GM21423 (cell line): ENCODE results near the gene GCK.
"Not testable (repeated sequence)": the region's sequence is repeated elsewhere in the genome, so short reads cannot be mapped to it uniquely, and the experiment has no call there.

Experiments
- ATAC-seq: cut with Tn5 transposase; IDR thresholded peaks from one replicate; pipeline ENCODE4 v1.9.1; 2021; ENCODE audit warnings: mild to moderate bottlenecking, moderate library complexity; ENCODE audit not compliant: unreplicated experiment

GCK gene

GRCh38 chr7:44184206-44184872, 4.9 kb downstream of the GCK start:
- no peak for ATAC-seq

- ATAC-seq: no peak
Observed at GRCh38 chr7:44183386-44183785, 5.9 kb downstream of the GCK start.

- ATAC-seq: no peak
Observed at GRCh38 chr7:44182827-44183226, 6.4 kb downstream of the GCK start.

- ATAC-seq: no peak
Observed at GRCh38 chr7:44180631-44181030, 8.6 kb downstream of the GCK start.

GRCh38 chr7:44177570-44178131, 11.6 kb downstream of the GCK start:
- no peak for ATAC-seq

GRCh38 chr7:44176486-44176885, 12.8 kb downstream of the GCK start:
- ATAC-seq: no peak

- no peak for ATAC-seq
Observed at GRCh38 chr7:44175730-44176129, 13.5 kb downstream of the GCK start.

- ATAC-seq: not testable (repeated sequence)
Observed at GRCh38 chr7:44174694-44174948, 14.6 kb downstream of the GCK start.

GRCh38 chr7:44173911-44174693, 15.1 kb downstream of the GCK start:
- ATAC-seq: no peak

GRCh38 chr7:44172803-44173424, 16.3 kb downstream of the GCK start:
- no peak for ATAC-seq

- no peak for ATAC-seq
Observed at GRCh38 chr7:44172352-44172751, 16.9 kb downstream of the GCK start.

- ATAC-seq: not testable (repeated sequence)
Observed at GRCh38 chr7:44171901-44172300, 17.3 kb downstream of the GCK start.

- ATAC-seq: no peak
Observed at GRCh38 chr7:44167920-44168319, 21.3 kb downstream of the GCK start.

GRCh38 chr7:44163591-44163990, 25.6 kb downstream of the GCK start:
- no peak for ATAC-seq

GRCh38 chr7:44162785-44163395, 26.3 kb downstream of the GCK start:
- no peak for ATAC-seq

- no peak for ATAC-seq
Observed at GRCh38 chr7:44162179-44162578, 27.1 kb downstream of the GCK start.

- no peak for ATAC-seq
Observed at GRCh38 chr7:44161371-44161770, 27.9 kb downstream of the GCK start.

- no peak for ATAC-seq
Observed at GRCh38 chr7:44159824-44160630, 29.2 kb downstream of the GCK start.

GRCh38 chr7:44158873-44159631, 30.2 kb downstream of the GCK start:
- no peak for ATAC-seq
